Naive thymus-derived CD8-positive, alpha-beta T cell (primary cell): Measurements from ENCODE around the gene TCAP. TPM values are rescaled to one million over a fixed set of nuclear protein-coding genes. Genes with fewer than 3 reads are reported as not detected.

Experiments
- ATAC-seq, 2 donors: fragments of 150-1000 bp; cut with Tn5 transposase in 1 of 2; sonication (Bioruptor Pico), chemical (Tn5 transposase) in 1 of 2; 1 replicate in 1 of 2; 2 replicates in 1 of 2; pipeline ENCODE4 v1.10.0; 2021; ENCODE audit warnings: mild to moderate bottlenecking in 2 of 2, moderate library complexity in 2 of 2
- POLR2A ChIA-PET: fragments of 350-600 bp; sonication (Branson Sonifier 250); formaldehyde crosslinking; loops from one replicate; lab custom pipeline; 2021; ENCODE audit warnings: antibody characterized with exemption; lab: Charles Lee
- DNase-seq, 10 donors: peaks; one replicate each; pipeline versions ENCODE4 v3.0.0 to v3.0.0-alpha.2; 2020 to 2022
- H3K27ac Mint-ChIP-seq, 10 donors: one replicate each; pipeline ENCODE4 v1.8.0; 2020 to 2022; ENCODE audit warnings: mild to moderate bottlenecking in 10 of 10, mixed read lengths in 10 of 10, moderate library complexity in 4 of 10, inconsistent platforms in 1 of 10
- H3K27me3 Mint-ChIP-seq, 5 donors: one replicate each; pipeline ENCODE4 v1.8.0; 2021 to 2022; ENCODE audit warnings: mixed read lengths in 5 of 5
- H3K36me3 Mint-ChIP-seq, 3 donors: one replicate each; pipeline ENCODE4 v1.8.0; 2020 to 2022; ENCODE audit warnings: mixed read lengths in 3 of 3, mild to moderate bottlenecking in 2 of 3, inconsistent platforms in 1 of 3
- H3K4me1 Mint-ChIP-seq, 4 donors: one replicate each; pipeline ENCODE4 v1.8.0; 2021 to 2022; ENCODE audit warnings: mixed read lengths in 4 of 4
- H3K4me3 Mint-ChIP-seq, 10 donors: one replicate each; pipeline ENCODE4 v1.8.0; 2020 to 2022; ENCODE audit warnings: mild to moderate bottlenecking in 10 of 10, mixed read lengths in 10 of 10, moderate library complexity in 6 of 10, inconsistent platforms in 1 of 10
- H3K9me3 Mint-ChIP-seq, 9 donors: one replicate each; pipeline ENCODE4 v1.8.0; 2020 to 2022; ENCODE audit warnings: mixed read lengths in 9 of 9, mild to moderate bottlenecking in 3 of 9, inconsistent platforms in 1 of 9, moderate library complexity in 1 of 9
- polyA plus RNA-seq, 3 donors: library from polyadenylated mRNA; unstranded; fragments of 300-500 nt; fragmentation: Illumina TruSeq; gene quantifications; one replicate each; pipeline ENCODE4 v1.2.3, GENCODE V29; 2021
- total RNA-seq, 8 experiments: library from RNA in 2 of 8; stranded (reverse) in 2 of 8; gene quantifications; one replicate each; pipeline ENCODE4 v1.2.3 and lab custom pipeline; 2021 to 2026

Gene TCAP
- total and polyA plus RNA-seq, 5 experiments from 2014 or later = 0.11 to 10.3 (median 8.5) TPM; not detected in 2

DNA sequence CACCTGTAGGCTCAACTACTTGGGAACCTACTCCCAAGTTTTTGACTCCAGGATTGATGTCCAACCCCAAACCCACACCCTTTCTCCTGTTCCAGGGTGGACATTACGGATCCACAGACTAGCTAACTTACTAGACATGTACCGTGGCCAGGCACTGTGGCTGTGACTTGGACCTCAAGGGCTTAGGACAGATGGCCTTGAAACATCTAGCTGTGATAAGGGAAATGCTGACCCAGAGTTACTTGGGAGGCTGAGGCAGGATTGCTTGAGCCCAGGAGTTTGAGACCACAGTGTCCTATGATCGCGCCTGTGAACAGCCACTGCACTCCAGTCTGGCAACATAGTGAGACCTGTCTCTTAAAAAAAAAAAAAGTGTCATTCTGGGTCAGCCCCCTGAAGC is 24.1 kb upstream of the TCAP start:
- Mint-ChIP-seq H3K27ac (peak overlapping the region in 3 of 10 donors; percentile 53 to 65 (median 57)), H3K27me3 (no peaks in the 10 kb centered on the region), H3K36me3 (peaks cover 0 to 10% (median 0%) of the 10 kb centered on the region in 3 donors), H3K4me1 (peaks cover 56 to 87% (median 85%) of the 10 kb centered on the region in 4 donors), H3K9me3 (no peaks in the 10 kb centered on the region), H3K4me3 (peak overlapping the region in 7 of 10 donors; percentile 30 to 88 (median 64))
- DNase-seq (no peak), ATAC-seq (no peak)
- POLR2A ChIA-PET = interaction anchor here (3.5 kb wide), 1 partner anchor 10 kb away, joined by 10 read pairs; no protein-coding TSS in a partner anchor

DNA sequence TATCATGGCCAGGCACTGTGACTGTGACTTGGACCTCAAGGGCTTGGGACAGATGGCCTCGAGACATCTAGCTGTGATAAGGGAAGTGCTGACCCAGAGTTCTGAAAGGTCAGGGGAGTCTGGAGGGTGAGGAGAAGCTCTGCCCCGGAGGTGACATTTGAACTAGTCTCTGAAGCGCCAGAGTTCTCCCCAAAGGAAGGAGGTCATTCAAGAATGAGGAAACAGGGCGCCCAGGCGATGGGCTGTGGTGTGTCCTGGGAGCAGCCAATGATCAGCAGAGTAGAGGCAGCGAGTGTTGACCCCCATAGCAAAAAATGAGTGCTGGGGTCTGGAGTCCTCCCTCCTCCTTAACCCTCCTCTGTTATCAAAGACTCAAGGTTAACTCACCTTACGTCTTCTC is 23.3 kb upstream of the TCAP start:
- Mint-ChIP-seq H3K27ac (peak overlapping the region in 8 of 10 donors; percentile 13 to 89 (median 62)), H3K9me3 (no peaks in the 10 kb centered on the region), H3K4me1 (peaks cover 56 to 86% (median 81%) of the 10 kb centered on the region in 4 donors), H3K4me3 (peak overlapping the region in 3 of 10 donors; percentile 35 to 56 (median 48)), H3K27me3 (no peaks in the 10 kb centered on the region), H3K36me3 (peaks cover 0 to 10% (median 0%) of the 10 kb centered on the region in 3 donors)
- no peak for ATAC-seq
- POLR2A ChIA-PET = interaction anchor here (0.9 to 3.5 kb wide), 3 partner anchors 8 to 16 kb away, joined by 3 to 10 read pairs (median 4); no protein-coding TSS in a partner anchor
- no peak for DNase-seq

DNA sequence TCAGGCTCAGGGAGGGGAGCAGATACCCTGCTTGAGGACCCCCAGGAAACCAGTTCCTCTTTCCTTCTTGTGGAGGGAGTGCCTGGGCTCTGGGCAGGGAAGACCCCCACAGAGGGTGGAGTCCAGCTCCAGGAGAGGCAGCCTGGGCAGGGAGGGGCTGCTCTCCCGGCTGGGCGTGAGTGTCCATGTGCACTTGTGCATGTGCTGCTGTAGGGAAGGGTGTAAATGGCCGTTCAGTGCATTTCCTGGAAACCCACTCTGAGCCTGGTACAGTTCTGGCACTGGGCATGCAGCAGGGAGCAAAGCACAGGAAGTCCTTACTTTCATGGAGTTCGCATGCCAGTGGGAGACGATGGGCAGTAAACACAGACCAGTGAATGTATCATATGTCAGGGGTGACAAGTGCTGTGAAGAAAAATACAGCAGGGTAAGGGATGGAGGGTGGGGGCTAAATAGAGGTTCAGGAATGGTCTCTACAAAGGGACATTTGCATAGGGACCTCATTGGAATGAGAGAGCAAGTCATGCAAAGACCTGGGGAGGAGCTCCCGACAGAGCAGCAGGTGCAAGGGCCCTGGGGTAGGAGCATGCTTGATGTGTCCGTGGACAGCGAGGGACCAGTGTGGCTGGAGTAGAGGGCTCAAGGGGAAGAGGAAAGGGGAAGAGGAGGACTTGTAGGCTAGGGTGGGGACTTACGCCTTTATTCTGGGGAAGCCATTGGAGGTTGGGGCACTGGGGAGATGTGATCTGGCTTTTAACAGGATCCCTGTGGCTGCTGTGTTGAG is 22.7 kb upstream of the TCAP start:
- peaks cover 56 to 85% (median 81%) of the 10 kb centered on the region in 4 donors for H3K4me1 Mint-ChIP-seq
- no peaks in the 10 kb centered on the region for H3K9me3 Mint-ChIP-seq
- H3K27ac Mint-ChIP-seq = peak overlapping the region in 7 of 10 donors; percentile 27 to 83 (median 63)
- no peak for DNase-seq
- H3K4me3 Mint-ChIP-seq = peak overlapping the region in 4 of 10 donors; percentile 20 to 54 (median 28)
- POLR2A ChIA-PET = interaction anchor here (0.9 to 3.5 kb wide), 5 partner anchors 9 to 23 kb away, joined by 3 to 10 read pairs (median 4); partner anchors contain the start of gene TCAP
- no peaks in the 10 kb centered on the region for H3K27me3 Mint-ChIP-seq
- H3K36me3 Mint-ChIP-seq = peaks cover 0 to 13% (median 0%) of the 10 kb centered on the region in 3 donors
- ATAC-seq = no peak

DNA sequence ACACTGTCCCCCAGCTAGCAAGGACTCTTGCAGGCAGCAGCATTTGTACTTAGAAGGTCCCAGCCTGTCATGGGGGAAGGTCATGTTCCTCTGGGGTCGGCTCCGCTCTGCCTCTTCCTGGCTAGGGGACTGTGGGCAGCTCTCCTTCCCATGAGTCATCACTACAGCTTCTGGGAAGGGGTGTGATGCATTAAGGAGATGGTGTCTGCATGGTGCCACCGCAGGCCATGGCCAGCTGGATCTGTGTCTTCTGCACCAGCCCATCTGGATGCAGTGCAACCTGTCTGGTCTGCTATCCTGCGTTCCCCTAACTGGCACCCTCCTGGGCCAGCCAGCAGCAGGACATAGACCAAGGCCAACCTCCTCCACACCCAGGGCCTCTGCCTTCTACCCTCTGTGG is 21.9 kb upstream of the TCAP start:
- DNase-seq (no peak), ATAC-seq (no peak)
- Mint-ChIP-seq H3K4me3 (peak overlapping the region in 2 of 10 donors; percentile 11 to 12), H3K27ac (peak overlapping the region in 6 of 10 donors; percentile 17 to 73 (median 56)), H3K9me3 (no peaks in the 10 kb centered on the region), H3K36me3 (peaks cover 0 to 13% (median 0%) of the 10 kb centered on the region in 3 donors), H3K4me1 (peaks cover 48 to 80% (median 76%) of the 10 kb centered on the region in 4 donors), H3K27me3 (no peaks in the 10 kb centered on the region)
- POLR2A ChIA-PET = interaction anchor here (0.6 to 2.1 kb wide), 5 partner anchors 9 to 157 kb away, joined by 3 to 6 read pairs (median 4); partner anchors contain the start of gene TCAP

DNA sequence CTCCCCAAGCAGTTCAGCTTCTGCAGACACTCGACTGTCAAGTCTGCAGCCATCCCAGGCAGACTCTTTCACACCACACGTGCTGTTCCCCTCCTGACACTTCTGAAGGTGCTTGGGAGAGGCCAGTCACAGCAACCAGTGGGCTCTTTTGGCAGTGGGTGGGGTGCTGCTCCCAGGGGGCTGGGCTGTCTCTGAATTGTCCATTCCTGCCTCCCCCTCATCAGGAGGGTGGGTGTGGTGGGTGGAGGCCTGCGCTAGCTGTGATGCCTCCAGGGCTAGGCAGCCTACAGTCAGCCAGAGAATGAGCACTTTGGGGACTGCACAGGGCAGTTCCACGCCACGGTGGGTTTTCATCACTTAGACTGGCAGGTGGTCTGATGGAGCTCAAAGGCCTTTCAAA is 17.9 kb upstream of the TCAP start:
- Mint-ChIP-seq H3K9me3 (no peaks in the 10 kb centered on the region), H3K27ac (peak overlapping the region in 5 of 10 donors; percentile 17 to 75 (median 49)), H3K27me3 (no peaks in the 10 kb centered on the region), H3K36me3 (peaks cover 0 to 27% (median 0%) of the 10 kb centered on the region in 3 donors), H3K4me1 (peaks cover 35 to 75% (median 67%) of the 10 kb centered on the region in 4 donors), H3K4me3 (no peak overlapping the region)
- POLR2A ChIA-PET = interaction anchor here (1.1 kb wide), 1 partner anchor 13 kb away, joined by 3 read pairs; no protein-coding TSS in a partner anchor
- DNase-seq (no peak), ATAC-seq (no peak)

DNA sequence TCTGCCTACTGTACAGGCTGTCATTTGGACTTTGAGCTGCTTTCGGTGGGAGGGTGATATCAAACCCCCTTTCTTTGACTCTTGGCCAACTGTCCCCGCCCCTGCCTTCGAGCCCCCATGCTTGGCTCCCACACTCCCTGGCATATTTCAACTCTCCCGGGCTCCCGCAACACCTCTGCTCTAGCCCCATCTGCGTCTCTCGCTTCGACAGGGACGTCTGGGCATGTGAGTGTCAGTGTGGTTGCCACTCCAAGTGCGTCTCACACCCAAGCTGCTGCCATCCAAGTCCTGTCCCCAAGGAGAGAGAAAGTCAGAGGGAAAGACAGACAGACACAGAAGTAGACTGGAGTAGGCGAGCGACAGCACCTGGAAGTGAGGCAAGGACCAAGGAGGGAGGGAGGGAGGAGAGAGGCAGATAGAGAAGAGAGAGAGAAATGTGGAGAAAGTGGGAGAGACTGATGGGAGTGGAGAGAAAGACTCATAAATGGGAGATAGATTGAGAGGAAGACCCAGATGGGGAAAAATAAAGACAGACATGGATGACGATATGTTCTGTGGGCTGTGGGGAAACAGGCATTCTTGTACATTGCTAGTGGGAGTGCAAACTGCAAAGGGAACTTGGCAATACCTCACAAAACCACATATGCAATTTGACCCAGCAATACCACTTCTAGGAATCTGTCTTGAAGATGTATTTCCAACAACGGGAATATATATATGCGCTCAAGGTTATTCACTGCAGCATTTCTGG is 16.4 kb upstream of the TCAP start:
- Mint-ChIP-seq H3K4me1 (peaks cover 34 to 68% (median 64%) of the 10 kb centered on the region in 4 donors), H3K27me3 (no peaks in the 10 kb centered on the region), H3K9me3 (no peaks in the 10 kb centered on the region), H3K27ac (peak overlapping the region in 9 of 10 donors; percentile 18 to 77 (median 63)), H3K36me3 (peaks cover 0 to 27% (median 0%) of the 10 kb centered on the region in 3 donors), H3K4me3 (no peak overlapping the region)
- ATAC-seq (no peak), DNase-seq (no peak)
- POLR2A ChIA-PET = no interaction called here

DNA sequence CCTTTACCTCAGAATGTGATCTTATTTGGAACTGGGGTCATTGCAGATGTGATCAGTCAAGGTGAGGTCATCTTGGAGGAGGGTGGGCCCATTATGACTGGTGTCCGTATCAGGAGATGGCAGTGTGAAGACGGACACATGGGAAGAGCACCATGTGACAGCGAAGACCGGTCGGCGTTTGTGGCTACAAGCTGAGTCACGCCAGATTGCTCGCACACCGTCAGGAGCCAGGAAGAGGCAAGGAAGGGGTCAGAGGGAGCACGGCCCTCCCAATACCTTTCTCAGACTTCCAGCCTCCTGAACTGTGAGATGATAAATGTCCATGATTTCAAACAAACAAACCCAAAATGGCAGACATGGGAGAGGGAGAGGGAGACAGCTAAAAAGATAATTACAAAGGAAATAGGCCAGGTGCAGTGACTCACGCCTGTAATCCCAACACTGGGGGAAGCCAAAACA is 15.0 kb upstream of the TCAP start:
- H3K27me3 Mint-ChIP-seq = no peaks in the 10 kb centered on the region
- H3K27ac Mint-ChIP-seq = peak overlapping the region in 9 of 10 donors; percentile 18 to 86 (median 49)
- peak overlapping the region in 1 of 10 donors; percentile 20 for H3K4me3 Mint-ChIP-seq
- DNase-seq (no peak), ATAC-seq (no peak)
- peaks cover 0 to 20% (median 0%) of the 10 kb centered on the region in 3 donors for H3K36me3 Mint-ChIP-seq
- H3K9me3 Mint-ChIP-seq = no peaks in the 10 kb centered on the region
- POLR2A ChIA-PET = interaction anchor here (3.0 kb wide), 1 partner anchor 10 kb away, joined by 10 read pairs; no protein-coding TSS in a partner anchor
- H3K4me1 Mint-ChIP-seq = peaks cover 34 to 71% (median 64%) of the 10 kb centered on the region in 4 donors

DNA sequence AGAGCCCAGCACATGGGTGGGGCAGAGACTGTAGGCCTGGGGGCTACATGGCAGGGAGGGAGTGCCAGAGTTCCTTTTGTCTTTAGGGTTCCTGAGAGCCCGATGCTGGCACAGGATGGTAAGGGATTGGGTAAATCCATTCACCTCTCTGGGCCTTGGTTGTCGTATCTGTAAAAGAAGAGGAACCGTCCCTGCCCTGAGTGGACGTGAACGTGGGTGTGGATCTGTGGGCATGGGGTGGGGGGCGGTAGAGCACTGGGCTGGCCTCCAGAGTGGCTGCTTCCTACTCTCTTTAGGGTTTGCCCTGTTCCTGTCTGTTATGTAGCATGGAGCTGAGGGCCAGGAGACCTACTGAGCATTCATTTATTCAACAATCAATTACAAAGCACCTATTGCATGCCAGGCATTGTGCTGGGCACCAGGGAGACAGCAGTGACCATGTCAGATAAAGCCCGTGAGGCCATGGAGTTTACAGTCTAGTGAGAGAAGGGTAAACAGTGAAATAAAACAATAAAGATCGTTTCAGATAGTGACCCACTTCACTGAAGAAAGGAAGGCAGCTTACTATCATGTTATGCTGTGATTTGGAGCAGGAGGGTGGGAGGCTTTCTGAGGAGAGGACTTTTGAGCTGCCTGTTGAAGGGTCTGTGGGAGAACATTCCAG is 13.1 kb upstream of the TCAP start:
- POLR2A ChIA-PET = interaction anchor here (1.1 to 3.0 kb wide), 3 partner anchors 9 to 14 kb away, joined by 3 to 10 read pairs (median 4); no protein-coding TSS in a partner anchor
- DNase-seq = no peak
- no peaks in the 10 kb centered on the region for H3K9me3 Mint-ChIP-seq
- no peaks in the 10 kb centered on the region for H3K27me3 Mint-ChIP-seq
- H3K4me3 Mint-ChIP-seq = peak overlapping the region in 2 of 10 donors; percentile 3 to 17
- H3K36me3 Mint-ChIP-seq = peaks cover 0 to 21% (median 0%) of the 10 kb centered on the region in 3 donors
- ATAC-seq = no peak
- peaks cover 41 to 74% (median 64%) of the 10 kb centered on the region in 4 donors for H3K4me1 Mint-ChIP-seq
- H3K27ac Mint-ChIP-seq = peak overlapping the region; percentile 49 to 93 (median 76)

DNA sequence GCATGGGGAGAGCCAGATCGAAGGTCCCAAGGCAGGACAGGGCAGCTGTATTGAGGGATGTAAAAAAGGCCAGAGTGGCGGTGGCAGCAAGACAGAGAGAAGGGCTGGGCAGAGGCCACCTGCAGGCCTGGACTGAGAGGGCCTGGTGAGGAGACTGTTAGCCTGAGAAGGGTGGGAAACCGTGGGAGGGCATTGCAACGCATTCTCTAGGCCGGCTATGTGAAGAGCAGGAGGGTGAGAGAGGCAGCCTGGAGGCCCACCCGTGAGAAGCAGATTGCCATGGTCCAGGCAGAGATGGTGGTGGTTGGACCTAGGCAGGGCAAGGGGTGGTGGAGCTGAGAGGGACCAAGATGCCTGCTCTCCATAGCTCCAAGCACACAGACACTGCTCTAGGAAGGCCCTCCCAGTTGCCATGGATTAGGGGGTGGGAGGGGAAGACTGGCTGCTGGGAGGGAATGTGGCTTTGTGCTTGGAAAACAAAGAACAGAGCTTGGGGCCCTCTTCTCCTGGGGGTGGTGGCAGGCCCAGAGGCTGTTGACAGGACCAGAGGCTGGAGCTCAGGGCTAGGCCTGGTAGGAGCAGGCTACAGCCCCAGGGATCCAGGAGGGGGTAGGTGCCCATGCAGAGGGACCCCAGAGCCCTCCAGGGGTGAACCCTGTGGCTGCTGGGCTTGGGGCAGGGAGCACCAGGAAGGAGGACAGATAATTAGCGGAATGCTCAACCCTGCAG is 12.4 kb upstream of the TCAP start:
- peak overlapping the region in 2 of 10 donors; percentile 3 to 14 for H3K4me3 Mint-ChIP-seq
- peak overlapping the region; percentile 49 to 93 (median 76) for H3K27ac Mint-ChIP-seq
- ATAC-seq (no peak), DNase-seq (no peak)
- H3K36me3 Mint-ChIP-seq = peaks cover 0 to 19% (median under 1%) of the 10 kb centered on the region in 3 donors
- H3K27me3 Mint-ChIP-seq = no peaks in the 10 kb centered on the region
- POLR2A ChIA-PET = interaction anchor here (1.1 to 3.0 kb wide), 4 partner anchors 10 to 30 kb away, joined by 3 to 11 read pairs (median 7); no protein-coding TSS in a partner anchor
- peaks cover 41 to 72% (median 62%) of the 10 kb centered on the region in 4 donors for H3K4me1 Mint-ChIP-seq
- H3K9me3 Mint-ChIP-seq = no peaks in the 10 kb centered on the region

DNA sequence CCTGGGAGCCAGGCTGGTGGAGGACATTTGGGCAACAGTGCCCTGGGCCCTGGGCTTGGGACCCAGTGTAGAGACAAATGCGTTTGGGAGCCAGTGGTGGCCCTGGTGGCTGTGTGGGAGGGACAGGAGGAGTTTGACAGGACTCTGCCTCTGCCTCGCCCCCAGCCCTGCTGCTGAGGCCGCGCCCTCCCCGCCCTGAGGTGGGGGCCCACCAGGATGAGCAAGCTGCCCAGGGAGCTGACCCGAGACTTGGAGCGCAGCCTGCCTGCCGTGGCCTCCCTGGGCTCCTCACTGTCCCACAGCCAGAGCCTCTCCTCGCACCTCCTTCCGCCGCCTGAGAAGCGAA is 11.9 kb upstream of the TCAP start:
- Mint-ChIP-seq H3K27ac (peak overlapping the region in 1 of 10 donors; percentile 19), H3K4me1 (peaks cover 41 to 78% (median 66%) of the 10 kb centered on the region in 4 donors), H3K9me3 (no peaks in the 10 kb centered on the region), H3K27me3 (no peaks in the 10 kb centered on the region), H3K4me3 (no peak overlapping the region), H3K36me3 (peaks cover 0 to 19% (median 3%) of the 10 kb centered on the region in 3 donors)
- POLR2A ChIA-PET = interaction anchor here (1.1 to 2.9 kb wide), 4 partner anchors 10 to 31 kb away, joined by 3 to 20 read pairs (median 8); partner anchors contain the start of genes PNMT and TCAP
- DNase-seq (no peak), ATAC-seq (no peak)
